ENCODE results near the gene BTK.

The BTK gene

DNA sequence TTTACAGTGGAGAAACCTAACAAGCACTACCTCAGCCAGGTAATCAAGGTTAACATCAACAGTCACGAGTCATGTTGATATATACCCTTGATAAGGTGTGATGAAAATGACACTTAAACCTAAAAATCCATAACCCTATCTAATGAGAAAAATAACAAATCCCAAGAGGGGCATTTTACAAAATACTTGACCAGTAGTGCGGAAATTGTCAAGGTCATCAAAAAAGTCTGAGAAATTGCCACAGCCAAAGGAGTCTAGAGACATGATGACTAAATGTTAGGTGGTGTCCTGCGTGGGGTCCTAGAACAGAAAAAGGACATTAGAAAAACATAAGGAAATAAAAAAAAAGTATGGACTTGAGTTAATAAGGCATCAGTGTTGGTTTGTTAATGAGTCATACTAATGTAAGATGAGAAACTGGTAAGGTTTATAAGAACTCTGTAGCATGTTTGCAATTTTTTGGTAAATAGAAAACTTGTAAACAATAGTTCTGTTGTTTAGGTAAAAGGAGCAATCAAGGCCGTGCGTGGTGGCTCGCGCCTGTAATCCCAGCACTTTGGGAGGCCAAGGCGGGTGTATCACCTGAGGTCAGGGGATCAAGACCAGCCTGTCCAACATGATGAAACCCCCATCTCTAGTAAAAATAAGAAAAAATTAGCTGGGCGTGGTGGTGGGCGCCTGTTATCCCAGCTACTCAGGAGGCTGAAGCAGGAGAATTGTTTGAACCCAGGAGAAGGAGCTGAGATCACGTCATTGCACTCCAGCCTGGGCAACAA, 7.7 kb upstream of the BTK start:
- no peak for DNase-seq (ENCODE audit: low spot score)

DNA sequence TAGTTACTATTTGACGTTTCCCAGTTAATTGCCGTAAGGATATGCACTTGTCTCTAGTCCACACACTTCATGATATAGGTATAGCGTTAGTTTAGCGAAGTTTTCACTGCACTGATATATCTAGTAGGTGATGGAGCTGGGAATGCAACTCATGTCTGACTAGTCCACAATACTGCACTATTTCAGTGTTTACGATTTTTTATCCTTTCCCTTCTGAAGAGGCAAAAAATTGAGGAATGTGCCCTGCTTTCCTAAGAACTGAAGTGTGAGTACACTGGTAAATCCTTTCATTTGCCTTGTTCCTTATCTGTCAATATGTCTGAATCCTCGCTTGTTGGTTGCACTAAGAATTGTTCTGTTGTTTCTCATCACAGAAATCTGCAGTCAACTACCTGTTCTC, 5.8 kb upstream of the BTK start:
- no peak for DNase-seq (ENCODE audit: low spot score)

DNA sequence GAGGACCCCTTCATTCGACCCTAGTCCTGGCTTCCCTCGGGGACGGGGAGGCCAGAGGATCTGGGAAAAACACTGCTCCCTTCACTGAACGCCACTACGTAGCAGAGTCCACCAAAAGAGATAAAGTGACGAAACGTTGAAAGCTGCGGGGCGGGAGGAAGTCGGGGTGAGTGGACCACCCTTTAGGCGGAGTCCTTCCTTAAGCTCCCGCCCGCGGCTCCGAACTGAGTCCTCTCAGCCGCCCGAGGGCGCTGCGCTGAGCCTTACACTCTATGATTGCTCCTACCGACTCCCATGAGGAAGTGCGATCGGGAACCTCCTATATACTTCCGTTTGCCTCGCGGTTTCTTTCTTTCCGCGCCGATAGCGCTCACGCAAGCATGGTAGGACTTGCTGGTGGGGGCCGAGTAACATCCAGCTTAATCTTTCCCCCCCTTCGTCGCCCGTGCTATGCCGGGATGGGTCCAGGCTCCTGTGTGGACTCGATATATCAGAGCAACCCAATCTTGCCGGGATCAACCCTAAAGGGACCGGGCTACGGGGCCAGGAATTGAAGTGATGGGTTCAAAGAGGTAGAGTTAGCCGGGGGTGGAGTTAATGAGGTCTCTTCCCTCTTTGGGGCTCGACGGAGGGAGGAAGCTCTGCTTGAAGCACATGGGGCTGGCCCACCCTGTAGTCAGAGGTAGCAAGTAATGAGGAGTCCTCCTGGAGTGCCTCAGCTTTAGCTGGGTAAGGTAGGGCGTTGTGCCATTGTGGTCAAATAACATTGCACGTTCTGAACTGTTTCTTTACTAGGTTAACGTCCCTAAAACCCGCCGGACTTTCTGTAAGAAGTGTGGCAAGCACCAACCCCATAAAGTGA, 4.9 kb upstream of the BTK start, which contains the start of gene RPL36A:
Gene RPL36A, plus strand, starts transcription at position 348 of the 862 bp plus-strand sequence. Its CDS starts 33 bp downstream, at position 381.
- DNase-seq (ENCODE audit: low spot score): peak; percentile 76

DNA sequence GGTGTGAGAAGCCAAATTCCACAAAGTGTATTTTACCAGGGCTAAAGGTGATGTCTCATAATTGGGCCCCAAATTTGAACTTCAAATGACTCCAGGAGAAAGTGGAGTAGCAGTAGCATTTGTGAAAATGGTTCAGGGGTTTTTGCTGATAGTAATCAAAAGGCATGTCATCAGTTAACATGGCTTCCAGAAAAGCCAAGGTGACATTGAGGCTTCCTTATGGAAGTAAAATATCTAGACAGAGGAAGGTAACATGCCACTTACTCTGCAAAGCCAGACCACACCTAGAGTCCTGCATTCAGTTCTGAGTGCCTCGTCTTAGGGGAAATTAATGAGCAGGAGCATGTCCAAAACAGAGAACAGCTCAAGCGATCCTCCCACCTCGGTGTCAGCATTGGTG, 2.6 kb upstream of the BTK start:
- no peak for DNase-seq (ENCODE audit: low spot score)

DNA sequence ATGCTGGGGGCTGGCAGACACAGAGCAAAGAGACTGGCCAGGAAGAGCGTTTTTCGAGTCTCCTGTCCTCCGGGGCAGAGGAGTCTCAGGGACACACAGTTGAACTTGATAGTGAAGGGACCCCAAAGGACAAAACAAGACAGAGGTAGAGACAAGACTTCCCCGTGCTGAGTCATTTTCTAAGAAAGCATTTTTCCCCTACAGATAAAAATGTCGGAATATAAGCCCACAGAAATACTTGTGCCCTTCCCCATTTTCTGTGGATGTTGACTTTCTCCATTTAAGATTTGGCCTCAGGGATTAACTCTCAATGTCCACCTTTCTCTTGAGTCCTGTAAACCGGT, 523 bp upstream of the BTK start:
- no peak for DNase-seq (ENCODE audit: low spot score)

DNA sequence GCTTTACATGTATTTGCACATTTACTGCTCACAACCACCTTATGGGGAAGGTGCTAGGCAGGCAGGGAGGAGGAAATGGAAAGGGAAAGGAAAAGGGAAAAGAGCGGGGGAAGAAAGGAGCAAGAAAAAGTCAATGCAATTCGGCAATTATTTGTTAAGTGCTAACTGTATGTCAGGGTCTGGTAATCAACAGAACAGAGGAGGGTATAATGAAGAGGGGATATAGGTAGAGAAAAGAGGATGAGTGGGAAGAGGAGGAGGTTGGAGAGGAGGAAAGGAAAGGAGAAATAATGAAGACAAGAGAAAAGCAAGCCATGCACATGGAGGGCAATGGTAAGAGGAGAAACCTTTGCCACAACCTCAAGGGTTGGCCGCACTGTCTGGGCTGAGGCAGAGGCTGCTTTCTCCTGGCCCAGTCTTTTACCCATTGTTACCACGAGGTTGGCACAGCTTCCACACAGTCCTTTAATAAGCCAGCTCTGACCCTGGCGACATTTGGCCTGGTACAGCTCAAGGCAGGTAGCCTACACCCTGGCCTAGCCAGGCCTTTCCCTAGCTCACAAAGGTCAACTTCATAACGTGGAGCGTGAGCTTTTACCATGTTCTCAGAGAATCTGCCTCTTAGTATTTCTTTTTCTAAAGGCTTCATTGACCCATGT, 836 bp downstream of the BTK start:
- no peak for DNase-seq (ENCODE audit: low spot score)

DNA sequence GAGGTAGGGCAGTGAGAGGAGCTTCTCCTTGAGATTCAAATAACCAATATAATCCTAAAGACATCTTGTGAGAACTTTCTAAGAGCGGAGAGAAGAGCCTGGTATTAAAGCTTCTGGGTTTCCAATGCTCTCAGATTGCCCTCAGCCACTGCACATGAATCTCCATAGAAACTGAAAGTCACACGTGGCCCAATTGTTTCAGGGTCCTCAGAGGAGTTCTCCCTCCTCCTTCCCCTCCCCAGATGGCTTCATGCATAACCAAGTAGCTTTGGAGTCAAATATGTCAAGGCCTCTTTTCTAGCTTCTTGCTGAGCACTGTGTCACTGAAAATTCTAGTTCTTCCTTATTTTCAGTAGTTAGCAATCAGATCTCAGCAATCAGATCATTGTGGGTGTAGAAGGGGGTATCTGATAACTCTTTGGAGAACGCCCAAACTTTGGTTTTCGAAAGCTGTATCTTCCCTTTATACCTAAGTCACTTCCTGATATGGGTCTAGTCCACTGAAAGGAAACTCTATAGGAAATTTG, 2.2 kb downstream of the BTK start:
- no peak for DNase-seq (ENCODE audit: low spot score)

DNA sequence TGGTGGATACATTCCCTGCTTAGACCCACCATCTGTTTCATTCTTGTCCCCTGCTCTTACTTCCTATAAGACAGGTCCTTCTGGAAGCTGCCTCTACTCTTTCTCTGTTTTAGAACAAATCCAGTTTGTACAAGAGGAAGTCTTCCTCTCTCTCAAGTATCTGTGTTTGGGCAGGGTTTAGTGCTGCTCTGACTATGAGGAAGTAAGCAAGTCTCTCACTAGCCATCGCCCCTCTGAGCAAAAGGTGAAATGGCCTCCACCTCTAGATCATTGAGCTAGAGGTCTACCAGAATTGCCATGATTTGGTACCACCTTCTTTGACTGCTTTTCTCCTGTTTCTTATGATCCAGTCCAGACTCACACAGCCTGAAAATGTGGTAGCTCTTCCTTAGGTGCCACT, 8.4 kb downstream of the BTK start:
- no peak for DNase-seq (ENCODE audit: low spot score)

DNA sequence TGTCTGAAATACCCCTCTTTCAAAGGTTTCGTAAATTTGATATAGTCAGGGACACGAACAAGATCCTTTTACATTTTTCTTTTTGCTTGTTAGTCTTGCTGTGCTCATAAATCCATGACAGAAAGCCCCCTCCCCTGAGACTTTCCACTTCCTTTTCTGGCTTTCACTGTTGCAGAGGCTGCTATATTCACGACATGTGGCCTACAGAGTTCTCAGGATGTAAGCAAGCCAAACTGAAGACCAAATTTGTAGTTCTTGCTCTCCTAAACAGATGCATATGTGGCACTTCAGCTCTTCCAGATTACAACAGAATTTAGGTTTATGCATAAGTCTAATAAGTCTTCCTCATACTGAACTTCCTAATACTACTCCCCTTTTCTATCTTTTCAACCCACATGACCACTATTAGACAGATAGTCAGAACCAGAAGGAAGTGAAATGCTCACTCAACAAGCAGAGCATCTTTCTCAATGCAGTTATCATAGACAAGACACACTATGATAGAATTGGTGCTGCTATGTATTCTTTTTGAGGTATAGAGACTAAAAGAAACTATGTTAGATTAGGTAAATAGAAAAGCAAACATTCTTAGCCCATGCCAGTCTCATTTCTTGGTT, 15.0 kb downstream of the BTK start:
- no peak for DNase-seq (ENCODE audit: low spot score)

DNA sequence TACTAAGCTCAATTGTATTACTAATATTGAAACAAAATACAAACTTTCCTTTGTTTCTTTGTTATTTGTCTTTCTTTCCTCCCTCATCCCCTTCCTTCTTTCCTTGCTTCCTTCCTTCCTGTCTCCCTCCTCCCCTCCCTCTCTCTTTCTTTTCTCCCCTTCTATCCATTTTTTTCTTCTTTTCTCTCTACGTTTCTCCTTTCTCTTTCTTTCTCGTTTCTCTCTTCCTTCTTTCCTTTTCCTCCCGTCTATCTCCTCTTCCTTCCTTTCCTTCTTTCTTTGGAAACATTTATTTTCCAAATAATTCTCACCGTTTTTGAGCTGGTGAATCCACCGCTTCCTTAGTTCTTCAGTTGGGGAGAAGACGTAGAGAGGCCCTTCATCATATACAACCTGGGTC, 16.3 kb downstream of the BTK start:
- DNase-seq (ENCODE audit: low spot score): no peak

DNA sequence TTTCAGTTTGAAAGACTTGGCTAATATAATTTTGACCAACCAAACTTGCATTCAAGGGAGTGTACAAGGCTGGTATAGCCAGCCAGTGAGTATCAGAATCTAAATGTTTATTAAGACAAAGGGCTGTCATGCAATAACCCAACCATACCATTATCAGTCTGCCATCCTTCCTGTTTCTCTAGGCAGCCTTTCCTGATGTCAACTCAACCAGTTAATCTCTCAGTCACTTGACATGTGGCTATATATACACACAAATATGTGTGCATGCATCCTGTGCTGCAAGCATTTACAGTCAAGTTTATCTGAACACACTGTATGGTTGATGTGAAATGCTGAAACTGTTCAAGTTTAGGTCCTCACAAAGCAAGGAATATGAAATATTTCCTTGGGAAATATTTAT, 17.2 kb downstream of the BTK start:
- DNase-seq (ENCODE audit: low spot score): no peak

DNA sequence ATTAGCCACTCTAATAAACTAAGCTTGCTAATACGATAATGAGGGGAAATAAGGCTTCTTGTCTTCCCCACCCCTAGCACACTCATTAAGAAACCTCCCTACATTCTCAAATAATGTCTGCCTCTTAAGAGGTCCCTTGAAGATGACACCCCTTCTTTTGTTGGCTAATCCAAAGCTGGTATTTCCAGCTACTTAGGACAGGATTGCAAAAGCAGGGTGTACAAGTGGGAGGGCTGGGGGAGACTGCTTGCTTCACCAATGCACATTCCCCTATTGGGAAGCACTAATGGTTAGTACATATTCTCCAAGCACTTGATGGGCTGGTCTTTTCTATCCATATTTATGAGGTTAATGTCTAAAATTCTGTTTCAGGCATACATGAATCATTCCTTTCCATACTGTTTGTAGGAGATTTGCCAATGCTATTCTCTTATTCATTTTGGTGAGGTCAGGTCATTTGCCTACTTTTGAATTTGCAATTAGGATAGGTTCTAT, 20.6 kb downstream of the BTK start:
- no peak for DNase-seq (ENCODE audit: low spot score)

DNA sequence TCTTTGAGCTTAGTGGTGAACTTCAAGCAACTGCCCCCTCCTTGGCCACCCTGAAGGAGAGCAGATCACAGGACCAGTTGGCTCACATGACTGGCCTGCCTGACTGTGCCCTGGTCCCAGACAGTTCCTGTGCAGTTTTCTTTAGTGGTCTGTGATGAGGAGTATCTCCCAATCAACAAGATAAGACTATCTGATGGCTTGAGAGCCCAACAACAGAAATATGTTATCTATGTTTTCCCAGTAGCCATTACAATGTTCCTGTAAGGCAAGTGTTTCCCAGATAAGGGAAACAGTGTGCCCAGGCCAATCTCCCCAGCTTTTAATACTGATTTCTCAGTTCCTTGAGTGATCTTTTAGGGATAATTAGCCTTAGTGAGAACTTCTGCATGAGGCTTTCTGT, 23.2 kb downstream of the BTK start:
- no peak for DNase-seq (ENCODE audit: low spot score)

DNA sequence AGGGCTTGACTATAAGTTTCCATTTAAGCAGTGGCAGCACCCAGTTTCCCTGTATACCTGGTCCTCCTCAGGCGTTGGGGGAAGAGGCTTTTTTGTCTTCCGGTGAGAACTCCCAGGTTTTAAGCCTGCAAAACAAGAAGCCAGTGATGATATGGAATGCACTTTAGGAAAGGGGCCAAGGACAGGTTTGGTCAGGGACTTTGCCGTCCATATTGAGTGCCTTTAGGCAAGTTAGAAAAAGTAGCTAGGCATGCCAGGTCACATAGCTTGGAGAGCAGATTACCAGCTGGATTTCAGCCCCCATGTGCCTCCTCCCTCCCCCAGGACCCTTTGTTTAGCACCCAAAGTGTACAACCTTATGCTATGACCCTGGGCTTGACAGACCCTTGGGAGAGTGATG, 23.9 kb downstream of the BTK start:
- DNase-seq (ENCODE audit: low spot score): no peak

DNA sequence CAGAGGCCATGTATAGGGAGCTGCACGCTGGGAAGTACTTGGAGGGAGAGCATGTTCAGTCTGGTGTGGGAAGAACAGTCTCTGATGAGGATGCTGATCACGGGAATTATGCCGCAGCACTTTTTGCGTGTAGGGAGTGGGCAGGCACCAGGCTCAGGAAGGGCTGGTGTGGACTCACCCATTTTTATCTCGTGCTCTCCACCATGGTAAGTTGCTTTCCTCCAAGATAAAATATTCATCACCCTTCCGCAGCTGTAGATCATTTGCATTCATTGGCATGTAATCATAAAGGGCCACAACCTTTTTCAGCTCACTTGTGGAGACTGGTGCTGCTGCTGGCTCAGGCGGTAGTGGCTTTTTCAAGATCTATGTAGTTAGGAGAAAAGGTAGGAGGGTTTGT, 25.6 kb downstream of the BTK start:
- DNase-seq (ENCODE audit: low spot score): no peak

DNA sequence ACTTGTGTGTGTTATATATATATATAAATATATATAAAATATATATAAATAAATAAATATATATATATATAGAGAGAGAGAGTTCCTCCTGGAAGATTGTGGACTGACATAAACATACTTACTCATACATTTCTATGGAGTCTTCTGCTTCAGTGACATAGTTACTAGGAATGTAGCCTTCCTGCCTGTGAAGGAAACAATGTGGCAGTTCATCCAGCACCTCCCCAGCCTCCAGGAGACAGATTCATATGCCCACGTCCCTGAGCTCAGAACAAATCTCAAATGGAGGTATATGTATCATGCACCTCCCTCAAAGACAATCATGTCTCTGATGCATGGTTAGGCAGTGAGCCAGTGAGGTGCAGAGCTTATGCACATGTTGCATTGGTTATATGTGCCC, 26.0 kb downstream of the BTK start:
- no peak for DNase-seq (ENCODE audit: low spot score)

DNA sequence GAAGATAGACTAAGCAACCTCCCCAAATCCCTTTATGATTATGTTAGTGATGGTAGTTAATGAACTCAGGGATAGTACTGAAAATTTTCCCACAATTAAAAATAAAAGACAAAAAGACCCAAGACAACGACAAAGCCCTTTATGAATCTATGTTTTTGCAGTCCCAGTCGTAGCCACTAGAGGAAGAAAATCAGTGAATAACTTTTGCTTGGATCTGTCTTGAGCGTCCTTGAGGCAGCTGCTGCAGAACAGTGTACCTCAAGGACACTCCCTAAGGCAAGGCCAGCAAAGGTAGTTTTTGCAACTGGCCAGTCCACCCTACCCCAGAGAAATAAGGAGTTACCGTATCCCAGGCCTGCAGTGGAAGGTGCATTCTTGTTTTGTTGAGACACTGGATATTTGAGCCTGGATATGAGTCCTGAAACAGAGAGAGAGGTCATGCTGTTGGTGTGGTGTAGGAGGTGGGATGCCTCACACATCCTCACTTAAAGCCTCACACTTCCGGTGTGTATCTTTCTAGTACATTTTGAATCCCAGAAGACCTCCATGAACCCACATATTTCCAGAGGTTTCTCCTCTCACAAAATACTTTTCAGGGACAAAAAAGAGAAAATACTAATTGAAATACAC, 28.7 kb downstream of the BTK start:
- DNase-seq (ENCODE audit: low spot score): no peak

DNA sequence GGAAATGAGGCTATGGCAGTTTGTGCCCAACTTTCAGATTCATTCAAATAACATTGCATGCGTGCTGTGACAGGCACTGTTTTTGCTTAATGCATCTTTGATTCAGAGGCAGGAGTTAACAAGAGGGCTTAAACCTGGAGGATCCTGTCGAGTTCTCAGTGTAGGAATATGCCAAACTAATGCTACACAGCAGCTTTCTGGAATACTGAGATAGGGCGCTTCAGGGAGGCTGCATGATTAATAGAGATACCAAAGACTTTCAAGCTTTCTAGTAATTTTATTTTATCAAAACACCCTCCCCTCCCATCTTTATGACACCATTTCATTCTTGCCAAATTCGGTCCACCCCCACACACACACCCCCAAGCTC, 36.8 kb downstream of the BTK start:
- no peak for DNase-seq (ENCODE audit: low spot score)

DNA sequence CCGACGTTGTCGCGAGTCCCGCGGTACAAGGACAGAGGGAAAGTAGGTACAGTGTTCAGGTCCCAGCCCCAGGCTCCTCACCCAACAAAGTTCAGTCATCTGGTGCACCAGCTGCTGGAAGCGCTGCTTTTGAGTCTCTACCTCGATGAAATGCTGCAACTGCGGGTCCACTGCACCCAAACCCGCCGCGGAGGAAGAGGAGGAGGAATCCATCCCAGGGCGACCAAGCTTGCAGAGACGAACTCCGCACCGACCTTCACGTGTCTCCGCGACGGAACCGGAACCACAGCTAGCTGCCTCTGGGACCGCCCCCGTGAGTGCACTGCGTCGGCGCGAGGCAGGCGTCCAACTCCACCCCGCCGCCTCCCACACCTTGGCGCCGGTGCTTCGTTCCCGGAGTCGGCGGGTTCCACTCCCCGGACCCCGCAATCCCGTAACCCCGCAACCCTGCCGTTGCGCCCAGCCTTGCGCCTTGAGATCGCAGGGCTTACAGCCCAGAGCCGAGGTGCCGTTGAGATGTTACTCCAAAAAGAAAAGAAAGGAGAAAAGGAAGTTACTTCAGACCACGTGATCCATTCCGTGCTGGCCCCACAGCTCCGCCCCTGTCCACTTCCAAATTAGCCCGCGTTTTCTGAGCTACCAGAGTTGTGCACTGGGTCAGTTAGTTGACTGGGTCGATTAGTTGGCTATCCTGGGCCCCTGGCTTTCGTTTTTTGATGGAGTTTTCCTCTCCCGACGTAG, 37.4 kb downstream of the BTK start, which contains the start of gene TIMM8A:
Gene TIMM8A, minus strand, starts transcription at position 291 of the 741 bp plus-strand sequence. Its CDS starts 78 bp downstream, at position 213.
- peak; percentile 86 for DNase-seq (ENCODE audit: low spot score)

DNA sequence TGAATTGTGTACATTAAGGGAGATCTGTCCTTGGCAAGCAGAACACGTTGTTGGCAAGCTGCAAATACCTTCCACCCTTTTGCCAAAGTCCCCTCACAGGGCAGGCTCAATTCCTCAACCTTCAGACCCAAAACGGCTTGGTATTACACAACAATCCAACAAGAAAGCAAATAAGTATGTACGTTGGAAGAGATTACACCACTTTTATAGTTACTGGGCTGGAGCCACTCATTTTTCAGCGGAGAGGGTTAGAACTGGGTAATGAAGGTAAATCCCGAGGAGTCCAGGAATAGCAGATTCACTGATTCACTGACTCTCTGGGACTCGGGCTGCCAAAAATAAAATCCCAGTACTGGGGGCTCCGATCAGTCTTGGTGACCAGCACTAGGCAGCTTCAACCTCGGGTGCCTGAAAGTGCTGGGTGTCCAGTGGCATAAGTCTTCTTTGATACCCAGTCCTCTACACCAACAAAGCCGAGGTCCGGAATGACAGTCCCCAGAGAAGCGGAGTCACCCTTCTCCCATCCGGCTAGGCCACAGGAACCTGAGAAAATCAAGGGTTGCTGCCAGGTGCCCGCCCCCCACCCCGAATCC, 38.0 kb downstream of the BTK start:
- DNase-seq (ENCODE audit: low spot score): peak; percentile 21

Data from AG08396 (cell line).